ENCODE results near the gene OCA2. TPM values are rescaled to one million over a fixed set of nuclear protein-coding genes. Genes with fewer than 3 reads are reported as not detected.

The OCA2 gene
- total and polyA plus RNA-seq, 2 of the 8 experiments (the other 6 are each of a cell fraction or from before 2014, with no cell fraction given): 0.20 TPM

GRCh38 chr15:28084547-28084946 is 14.6 kb downstream of the OCA2 start:
- TF ChIP-seq CTBP2 (IDR thresholded peaks at IDR 0.05; ENCODE audit: borderline replicate concordance, insufficient read depth, insufficient read length, low read length): no peak
- no peak for TF ChIP-seq RBBP5 (IDR thresholded peaks at IDR 0.05; ENCODE audit: borderline replicate concordance, low read depth, low read length)
- TF ChIP-seq CEBPB (IDR thresholded peaks at IDR 0.05; ENCODE audit: low read depth, low read length): no peak
- no peak for TF ChIP-seq EZH2 (IDR thresholded peaks at IDR 0.05; ENCODE audit: low read depth, low read length, severe bottlenecking)
- no peak for TF ChIP-seq EP300 (IDR thresholded peaks at IDR 0.05; ENCODE audit: borderline replicate concordance in 1 of 2, low read depth in 2 of 2, low read length in 2 of 2)
- TF ChIP-seq ATF3 (IDR thresholded peaks at IDR 0.05; ENCODE audit: insufficient read depth, low read depth, low read length): no peak
- H3K9me3 ChIP-seq (ENCODE audit: insufficient read depth in 2 of 2, low read depth in 1 of 2, low read length in 1 of 2): no peaks in the 10 kb centered on the region; a peak in 1 of 4 replicates
- H4K8ac ChIP-seq (ENCODE audit: extremely low read depth, insufficient read depth, low read length): no peak overlapping the region
- 90% methylated on average over 3 of the region's 3 CpGs; no CpG with 5 or more reads in 1 of the 2 experiments for WGBS, 2 experiments (ENCODE audit: extremely low coverage in 1 of 2, insufficient coverage in 1 of 2, insufficient read length in 1 of 2, insufficient replicate concordance in 2 of 2, low coverage in 1 of 2, low lambda C conversion rate in 2 of 2, missing lambda C conversion rate in 1 of 2)
- H3K56ac ChIP-seq (replicated peaks; ENCODE audit: insufficient read length, low read depth, low read length): no peak overlapping the region
- H3K79me1 ChIP-seq (ENCODE audit: low read depth, low read length): no peaks in the 10 kb centered on the region
- no peak overlapping the region for H3K14ac ChIP-seq (ENCODE audit: insufficient read length)
- H3K18ac ChIP-seq (ENCODE audit: extremely low read depth, low read length): no peak overlapping the region
- no peak overlapping the region for H3K4me3 ChIP-seq (ENCODE audit: extremely low read depth in 1 of 4, insufficient read depth in 2 of 4, low read depth in 3 of 4, low read length in 4 of 4)
- H3K27ac ChIP-seq (ENCODE audit: low read depth, low read length): no peak overlapping the region
- no peaks in the 10 kb centered on the region for H4K20me1 ChIP-seq (replicated peaks in 1 of 2; ENCODE audit: control insufficient read depth in 1 of 2, insufficient read depth in 2 of 2, low read length in 2 of 2)
- H4K5ac ChIP-seq (ENCODE audit: insufficient read length, low read depth, low read length): no peak overlapping the region
- no peaks in the 10 kb centered on the region for H3K27me3 ChIP-seq (replicated peaks in 1 of 4; ENCODE audit: control insufficient read depth in 3 of 4, extremely low read depth in 1 of 4, insufficient read depth in 3 of 4, low read length in 3 of 4)
- POLR2A ChIA-PET (ENCODE audit: partially characterized antibody): no interaction called here
- H3K4ac ChIP-seq (replicated peaks; ENCODE audit: insufficient read length, low read depth, low read length): no peak overlapping the region
- no peak overlapping the region for H3K9ac ChIP-seq (replicated peaks in 1 of 4; ENCODE audit: extremely low read depth in 1 of 4, low read depth in 3 of 4, low read length in 3 of 4)
- no peak overlapping the region for H2AK5ac ChIP-seq (ENCODE audit: low read depth, low read length)
- no peak overlapping the region for H4K91ac ChIP-seq (replicated peaks; ENCODE audit: insufficient read length, low read length)
- no peak overlapping the region for H2BK12ac ChIP-seq (ENCODE audit: low read depth, low read length)
- no peak overlapping the region for H2BK20ac ChIP-seq (ENCODE audit: low read length)
- no peaks in the 10 kb centered on the region for H3K4me1 ChIP-seq (replicated peaks in 1 of 4; ENCODE audit: control insufficient read depth in 3 of 4, insufficient read depth in 4 of 4, low read length in 3 of 4)
- H3K23me2 ChIP-seq (ENCODE audit: low read depth, low read length): no peaks in the 10 kb centered on the region
- DNase-seq (ENCODE audit: low read depth in 1 of 2, low spot score in 2 of 2) (no peak), FAIRE-seq (no peak)
- H3K4me2 ChIP-seq (ENCODE audit: insufficient read depth in 1 of 2, low read depth in 2 of 2, low read length in 2 of 2): no peak overlapping the region
- no peaks in the 10 kb centered on the region for H3K79me2 ChIP-seq (ENCODE audit: control insufficient read depth in 1 of 2, insufficient read depth in 2 of 2, low read length in 2 of 2)
- H3K36me3 ChIP-seq (ENCODE audit: control insufficient read depth in 2 of 4, insufficient read depth in 4 of 4, low read length in 3 of 4): no peaks in the 10 kb centered on the region
- H2BK15ac ChIP-seq (ENCODE audit: low read length): no peak overlapping the region
- no peak overlapping the region for H2BK5ac ChIP-seq (ENCODE audit: low read depth, low read length)
- no peak overlapping the region for H3K23ac ChIP-seq (ENCODE audit: insufficient read length)
- CTCF ChIA-PET (ENCODE audit: partially characterized antibody): interaction anchor here (0.6 to 1.9 kb wide), 3 partner anchors 9 to 789 kb away, joined by 3 to 9 read pairs (median 3); partner anchors contain the start of gene OCA2
- no peak overlapping the region for H2BK120ac ChIP-seq (replicated peaks; ENCODE audit: low read depth, low read length)
- no peak overlapping the region for H2AFZ ChIP-seq (ENCODE audit: low read length)

All from H1 (cell line).